GM21825 (cell line): ENCODE measurements around the gene MYLK.
"Not testable (repeated sequence)": the region's sequence is repeated elsewhere in the genome, so short reads cannot be mapped to it uniquely, and the experiment has no call there.

Experiments used
- ATAC-seq: cut with Tn5 transposase; IDR thresholded peaks from one replicate; pipeline ENCODE4 v1.9.1; 2021; ENCODE audit warnings: mild to moderate bottlenecking, moderate library complexity; ENCODE audit not compliant: unreplicated experiment

MYLK gene

DNA sequence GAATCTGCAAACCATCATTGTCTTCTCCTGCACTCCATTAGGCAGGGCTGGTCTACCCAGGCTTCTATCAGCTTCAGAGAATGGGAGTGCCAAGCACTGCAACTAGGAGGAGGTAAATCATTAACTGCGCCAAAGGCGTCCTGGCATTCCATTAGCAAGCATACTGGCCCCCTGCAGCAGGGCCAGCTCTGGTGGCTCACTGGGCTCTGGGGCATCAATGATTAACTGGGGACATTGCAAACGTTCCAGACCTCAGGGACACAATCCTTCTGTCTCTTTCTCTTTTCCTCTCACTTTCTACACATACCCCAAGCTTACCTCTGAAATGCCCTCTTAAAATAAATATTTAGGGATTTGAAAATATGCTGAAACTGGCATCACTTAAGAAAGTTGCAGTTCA is 129.0 kb downstream of the MYLK start:
- no peak for ATAC-seq

DNA sequence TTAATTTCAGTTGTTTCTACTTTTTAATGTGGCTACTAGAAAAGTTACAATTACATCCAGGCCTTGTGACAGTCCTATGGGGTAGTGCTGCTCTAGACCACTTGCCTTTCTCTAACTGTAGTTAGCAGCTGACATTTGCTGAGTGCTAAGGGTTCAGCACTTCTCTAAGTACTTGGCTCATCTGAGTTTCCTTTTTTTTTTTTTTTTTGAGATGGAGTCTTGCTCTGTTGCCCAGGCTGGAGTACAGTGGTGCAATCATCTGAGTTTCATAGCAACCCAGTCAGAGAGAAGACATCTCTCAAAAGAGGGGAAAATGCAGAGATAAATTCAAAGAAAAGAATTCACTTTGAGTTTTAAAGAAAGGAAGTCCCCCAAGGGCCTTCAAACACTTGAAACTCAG is 130.8 kb downstream of the MYLK start:
- no peak for ATAC-seq

DNA sequence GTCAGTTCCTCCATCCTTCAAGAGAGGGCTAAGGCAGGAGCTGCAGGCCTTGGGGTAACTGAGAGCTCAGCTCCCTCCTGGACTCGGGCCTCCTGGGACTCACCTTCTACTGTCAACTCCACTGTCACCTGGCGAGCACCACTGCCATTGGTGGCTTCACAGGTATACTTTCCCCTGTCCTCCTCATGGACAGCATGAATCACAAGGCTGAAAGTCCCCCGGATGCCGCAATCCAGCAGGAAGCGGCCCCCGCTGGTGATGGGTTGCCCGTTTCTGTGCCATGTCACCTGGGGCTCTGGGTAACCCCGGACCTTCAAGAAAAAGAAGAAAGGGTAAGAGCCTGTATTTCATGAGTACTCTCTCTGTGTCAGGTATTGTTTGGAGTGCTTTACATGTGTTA is 131.9 kb downstream of the MYLK start:
- no peak for ATAC-seq

DNA sequence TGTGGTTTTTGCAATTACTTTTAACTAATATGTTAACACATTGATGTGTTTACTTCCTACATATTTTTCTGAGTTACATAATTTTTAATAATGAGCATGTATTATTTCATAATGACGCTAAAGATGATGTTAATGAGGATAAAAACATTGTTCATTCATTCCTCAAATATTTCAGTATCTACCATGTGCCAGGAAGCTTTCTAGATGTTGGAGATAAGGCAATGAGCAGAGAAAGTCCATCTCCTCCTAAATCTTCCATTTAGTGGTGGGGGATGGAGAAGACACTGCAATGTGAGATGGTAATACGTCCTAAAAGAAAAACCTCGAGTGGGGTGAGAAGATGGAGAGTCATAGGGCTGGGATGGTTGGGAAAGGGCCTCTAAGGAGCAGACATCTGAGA is 132.7 kb downstream of the MYLK start:
- no peak for ATAC-seq

DNA sequence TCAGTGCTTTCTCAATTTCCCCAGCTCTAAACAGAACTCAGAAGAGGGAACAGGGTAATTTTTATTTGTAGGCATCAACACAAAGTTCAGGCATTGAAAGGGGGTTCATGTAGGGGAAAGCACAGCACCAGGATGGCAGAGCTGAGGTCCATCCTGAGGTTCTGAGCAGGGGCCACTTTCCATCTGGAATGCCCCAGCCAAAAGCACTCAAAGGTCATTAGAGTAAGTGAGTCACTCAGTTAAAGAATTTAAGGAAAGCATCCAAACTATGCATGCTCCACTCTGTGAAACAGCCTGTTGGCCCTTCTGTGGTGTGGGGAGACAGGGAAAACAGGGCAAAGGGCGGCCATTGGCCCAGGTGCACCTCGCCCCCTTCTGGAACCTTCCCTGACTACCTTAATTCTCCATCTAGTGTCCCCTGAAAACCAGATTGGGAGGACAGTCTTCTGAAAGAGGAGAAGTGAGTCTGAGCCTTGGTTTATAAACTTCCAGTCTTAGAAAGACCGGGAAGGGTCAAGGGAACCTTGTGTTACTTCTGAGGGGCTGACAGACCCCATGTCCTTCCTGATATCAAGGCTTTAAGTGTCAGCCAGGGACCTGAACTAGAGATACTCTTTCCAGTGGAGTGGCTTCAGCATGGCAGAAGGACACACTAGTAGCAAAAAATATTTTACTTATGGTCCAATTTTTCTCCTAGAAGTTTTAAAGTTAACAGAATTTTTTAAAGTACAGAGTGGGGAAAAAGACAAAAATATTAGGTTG is 133.3 kb downstream of the MYLK start:
- ATAC-seq: no peak

DNA sequence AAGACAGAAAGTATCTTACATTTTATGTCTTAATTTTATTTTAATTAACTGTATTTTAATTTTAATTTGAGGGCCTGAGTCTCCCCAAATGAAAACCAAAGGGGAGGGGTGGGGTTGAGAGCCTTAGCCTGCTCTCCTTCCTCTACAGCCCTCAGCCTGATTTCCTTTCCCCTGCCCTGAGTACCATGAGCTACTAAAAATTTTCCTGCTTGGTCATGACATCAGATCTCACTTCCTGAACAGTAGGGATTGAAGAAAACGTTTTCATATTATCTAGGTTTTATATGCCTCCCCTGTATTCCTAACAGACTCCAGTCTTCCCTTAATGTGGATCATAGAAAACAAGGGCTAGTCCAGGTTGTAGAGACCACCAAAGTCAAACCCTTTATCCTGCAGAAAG is 133.9 kb downstream of the MYLK start:
- no peak for ATAC-seq

DNA sequence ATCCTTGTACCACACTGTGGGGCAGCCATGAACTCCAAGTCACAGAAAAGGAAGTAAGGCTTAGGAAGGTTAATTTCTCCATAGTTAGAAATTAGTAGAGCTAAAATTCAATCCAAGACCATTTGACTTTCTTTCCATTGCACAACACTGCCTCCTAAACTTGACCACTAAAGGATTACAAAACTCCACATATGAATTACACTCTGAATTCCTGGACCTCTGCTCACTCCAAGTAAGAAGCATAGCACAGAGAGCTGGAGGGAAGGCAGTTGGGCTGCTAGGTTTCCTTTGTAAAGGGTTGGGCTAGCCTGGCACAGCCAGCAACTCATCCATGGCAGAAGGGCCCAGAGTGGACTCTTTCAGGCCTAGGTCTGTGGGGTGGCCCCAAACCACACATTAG is 134.4 kb downstream of the MYLK start:
- ATAC-seq: no peak

DNA sequence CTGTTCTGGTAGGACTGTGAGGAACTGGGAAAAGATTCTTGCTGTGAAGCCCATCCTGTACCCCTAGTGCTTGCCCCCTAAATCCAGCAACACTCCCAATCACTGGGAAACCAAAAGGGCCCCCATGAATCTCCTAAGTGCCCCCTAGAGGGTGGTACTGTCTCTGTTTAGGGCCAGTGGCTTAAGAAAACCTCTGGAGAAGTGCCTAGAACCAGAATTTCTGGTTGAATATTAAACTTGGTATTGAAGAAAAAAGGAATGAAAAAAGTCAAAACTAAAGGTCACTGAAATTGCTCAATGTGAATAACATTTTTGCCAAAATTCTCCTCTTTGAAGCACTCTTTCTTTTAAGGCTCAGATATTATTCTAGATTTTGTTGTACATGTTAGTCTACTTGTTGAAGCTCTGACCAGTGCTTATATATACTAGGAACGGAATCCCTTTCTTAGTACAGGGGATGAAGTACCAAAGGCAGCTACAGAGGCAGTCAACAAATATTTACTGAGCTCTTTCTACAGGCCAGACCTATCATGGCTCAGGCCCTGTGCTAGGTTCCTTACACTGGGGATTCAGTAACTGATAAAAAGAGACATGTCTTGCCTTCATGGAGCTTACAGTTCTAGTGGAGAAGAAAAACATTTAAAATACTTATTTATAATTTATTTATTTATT is 138.8 kb downstream of the MYLK start:
- no peak for ATAC-seq

DNA sequence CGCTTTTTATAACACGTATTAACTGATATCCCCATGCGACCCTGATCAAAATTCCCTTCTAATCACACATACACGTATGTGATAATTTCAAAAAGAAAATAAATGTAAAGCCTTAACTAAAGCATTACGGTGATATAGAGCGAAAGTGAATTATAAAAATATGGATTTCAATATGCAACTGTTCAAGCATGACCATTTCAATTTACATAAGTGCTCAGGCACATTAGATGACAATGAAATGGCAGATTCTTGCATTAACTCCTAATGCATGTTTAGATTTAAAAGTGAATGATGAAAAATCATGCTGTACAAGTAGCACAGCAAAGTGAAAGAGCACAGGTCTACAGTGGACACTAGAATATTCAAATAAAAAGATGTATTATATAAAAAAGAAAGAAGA is 140.1 kb downstream of the MYLK start:
- ATAC-seq: no peak

DNA sequence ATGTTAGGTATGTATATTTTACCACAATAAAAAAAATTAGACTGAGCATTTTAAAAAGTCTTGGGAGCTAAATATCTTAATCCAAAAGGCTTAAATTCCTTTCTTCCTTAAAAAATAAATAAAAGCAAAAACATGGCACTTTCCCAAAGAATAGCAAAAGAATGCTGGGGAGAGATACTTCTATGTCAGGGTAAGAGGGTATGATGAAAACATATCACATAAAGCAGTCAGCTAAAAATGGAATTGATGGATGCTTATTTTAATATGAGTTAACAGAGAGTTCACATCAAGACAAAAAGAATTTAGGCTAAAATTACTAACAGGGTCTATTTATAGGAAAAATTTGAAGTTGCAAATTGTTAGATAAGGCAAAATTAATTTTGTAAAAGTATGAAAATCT is 141.0 kb downstream of the MYLK start:
- no peak for ATAC-seq

DNA sequence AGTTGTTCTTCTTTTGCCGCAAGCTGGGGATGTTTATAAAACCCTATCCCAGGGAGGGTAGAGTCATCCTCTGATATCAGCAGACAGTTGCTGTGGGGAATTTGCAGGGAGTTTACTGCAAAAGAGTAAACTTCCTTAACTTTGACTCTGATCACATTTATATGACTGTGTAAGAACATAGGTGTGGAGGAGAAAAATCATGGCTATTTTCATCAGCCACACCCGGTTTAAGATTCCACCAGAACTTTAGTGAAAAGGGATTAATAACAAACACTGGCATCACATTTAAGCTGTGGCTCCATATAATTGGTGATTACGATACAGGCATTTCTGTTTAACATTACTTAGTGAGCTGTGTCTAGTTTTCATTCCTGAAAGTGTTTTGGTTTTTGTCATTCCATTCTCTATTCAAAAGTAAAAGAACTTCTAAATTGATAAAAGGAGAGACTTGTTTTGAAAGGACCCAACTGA is 143.1 kb downstream of the MYLK start:
- no peak for ATAC-seq

DNA sequence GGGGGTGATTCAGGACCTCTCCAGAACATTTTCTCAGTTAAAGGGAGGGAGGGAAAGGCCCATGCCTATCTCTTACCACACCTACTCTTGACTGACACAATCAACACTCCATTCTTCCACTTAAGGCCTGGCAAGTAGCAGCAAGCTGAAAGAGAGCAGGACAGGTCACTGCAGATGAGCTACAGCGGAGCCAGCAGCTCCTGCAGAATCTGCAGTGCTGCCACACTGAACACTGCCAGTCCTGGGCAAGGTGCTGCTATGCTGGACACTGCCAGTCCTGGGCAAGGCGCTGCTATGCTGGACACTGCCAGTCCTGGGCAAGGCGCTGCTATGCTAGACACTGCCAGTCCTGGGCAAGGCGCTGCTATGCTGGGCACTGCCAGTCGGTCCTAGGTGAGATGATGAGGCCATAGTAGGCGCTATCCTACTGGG is 143.7 kb downstream of the MYLK start:
- ATAC-seq: no peak

DNA sequence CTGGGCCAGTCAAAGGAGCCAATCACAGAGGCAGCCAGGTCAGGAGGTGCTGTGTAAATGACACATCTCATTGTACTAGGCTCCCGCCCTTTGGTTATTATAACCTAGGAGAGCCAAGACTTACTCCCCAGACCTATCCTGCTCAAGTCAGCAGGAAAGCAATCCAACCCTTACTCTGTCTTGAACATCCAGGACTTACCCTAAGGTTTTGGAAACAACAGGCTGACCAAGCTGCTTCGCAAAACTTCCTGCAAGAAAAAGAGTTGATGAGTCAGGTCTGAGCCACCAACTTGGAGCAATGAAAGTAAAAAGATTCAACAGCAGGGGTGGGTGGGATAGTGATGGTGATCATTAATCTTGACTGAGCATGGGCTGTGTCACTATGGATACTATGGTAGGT is 144.4 kb downstream of the MYLK start:
- ATAC-seq: no peak

DNA sequence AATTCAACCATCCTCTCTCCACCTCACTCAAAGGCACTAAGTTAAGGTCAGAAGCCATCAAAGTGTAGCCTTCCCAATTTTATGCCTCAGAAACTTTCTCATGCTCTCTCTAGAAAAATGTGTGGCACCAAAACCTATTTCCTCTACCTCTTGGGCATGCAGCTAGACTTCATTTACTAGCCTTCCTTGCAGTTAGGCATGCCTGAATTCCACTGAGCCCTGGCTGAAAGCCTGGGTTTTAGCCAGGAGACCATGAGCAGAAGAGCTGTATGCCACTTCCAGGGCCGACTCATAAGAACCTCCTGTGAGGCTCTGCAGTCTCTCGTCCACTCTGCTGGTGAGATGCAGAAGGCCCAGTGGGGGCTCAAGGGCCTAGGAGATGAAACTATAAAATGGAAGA is 145.0 kb downstream of the MYLK start:
- no peak for ATAC-seq

DNA sequence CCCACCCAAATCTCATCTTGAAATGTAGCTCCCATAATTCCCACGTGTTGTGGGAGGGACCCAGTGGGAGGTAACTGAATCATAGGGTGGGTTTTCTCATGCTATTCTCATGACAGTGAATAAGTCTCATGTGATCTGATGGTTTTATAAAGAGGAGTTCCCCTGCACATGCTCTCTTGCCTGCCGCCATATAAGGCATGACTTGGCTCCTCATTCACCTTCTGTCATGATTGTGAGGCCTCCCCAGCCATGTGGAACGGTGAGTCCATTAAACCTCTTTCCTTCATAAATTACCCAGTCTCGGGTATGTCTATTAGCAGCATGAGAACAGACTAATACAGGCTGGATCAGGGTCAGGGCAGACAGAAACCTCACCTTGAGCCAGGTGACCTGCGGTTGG is 145.6 kb downstream of the MYLK start:
- not testable (repeated sequence) for ATAC-seq

DNA sequence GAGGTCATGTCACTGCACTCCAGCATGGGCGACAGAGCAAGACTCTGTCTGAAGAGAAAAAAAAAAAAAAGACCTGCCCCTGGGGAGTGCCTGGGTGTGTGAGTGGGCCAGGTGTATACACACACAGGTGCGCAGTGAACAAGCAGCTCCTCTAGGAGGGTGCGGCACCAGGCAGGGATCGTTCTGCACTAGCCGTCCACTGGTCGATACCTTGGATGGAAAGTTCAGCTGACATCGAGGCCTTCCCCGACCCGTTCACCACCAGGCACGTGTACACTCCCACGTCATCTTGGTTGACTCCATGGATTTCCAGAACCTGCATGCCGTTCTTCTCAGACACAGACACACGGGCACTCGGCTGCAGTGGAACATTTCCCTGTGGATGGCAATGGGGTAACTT is 147.0 kb downstream of the MYLK start:
- no peak for ATAC-seq

DNA sequence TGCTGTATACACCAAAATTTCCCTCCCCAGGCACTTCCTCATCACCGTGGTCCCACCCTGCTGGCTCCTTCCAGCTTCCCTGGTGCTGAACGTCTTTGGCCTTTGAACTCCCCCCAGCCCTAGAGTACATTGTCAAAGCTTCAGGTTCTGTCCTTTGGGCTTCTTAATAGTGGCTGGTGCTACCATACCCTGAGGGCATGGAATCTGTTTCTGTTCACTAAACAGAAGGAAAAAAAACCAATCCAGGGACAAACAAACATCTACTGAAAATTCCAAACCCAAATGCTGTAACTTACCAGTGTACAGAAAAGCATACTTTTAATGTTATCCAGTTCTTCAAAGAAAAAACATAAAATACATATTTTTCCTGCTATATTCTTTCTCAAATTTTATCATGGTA is 148.7 kb downstream of the MYLK start:
- no peak for ATAC-seq

DNA sequence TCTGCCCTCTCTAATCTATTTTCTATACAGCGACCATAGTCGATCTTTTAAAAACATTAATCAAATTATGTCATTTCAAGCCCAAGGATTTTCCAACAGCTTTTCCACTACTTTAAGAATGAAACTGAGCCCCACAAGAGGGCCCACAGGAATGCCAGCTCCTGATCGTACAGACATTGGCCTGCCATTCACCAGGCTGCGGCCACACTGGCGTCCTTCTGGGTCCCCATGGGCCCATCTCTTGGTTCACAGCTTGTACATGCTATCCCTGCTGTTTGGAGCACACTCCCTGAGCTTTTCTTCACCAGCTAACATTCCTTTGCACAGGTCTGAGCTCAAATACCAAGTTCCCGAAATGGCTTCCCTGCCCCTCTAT is 149.6 kb downstream of the MYLK start:
- ATAC-seq: no peak

DNA sequence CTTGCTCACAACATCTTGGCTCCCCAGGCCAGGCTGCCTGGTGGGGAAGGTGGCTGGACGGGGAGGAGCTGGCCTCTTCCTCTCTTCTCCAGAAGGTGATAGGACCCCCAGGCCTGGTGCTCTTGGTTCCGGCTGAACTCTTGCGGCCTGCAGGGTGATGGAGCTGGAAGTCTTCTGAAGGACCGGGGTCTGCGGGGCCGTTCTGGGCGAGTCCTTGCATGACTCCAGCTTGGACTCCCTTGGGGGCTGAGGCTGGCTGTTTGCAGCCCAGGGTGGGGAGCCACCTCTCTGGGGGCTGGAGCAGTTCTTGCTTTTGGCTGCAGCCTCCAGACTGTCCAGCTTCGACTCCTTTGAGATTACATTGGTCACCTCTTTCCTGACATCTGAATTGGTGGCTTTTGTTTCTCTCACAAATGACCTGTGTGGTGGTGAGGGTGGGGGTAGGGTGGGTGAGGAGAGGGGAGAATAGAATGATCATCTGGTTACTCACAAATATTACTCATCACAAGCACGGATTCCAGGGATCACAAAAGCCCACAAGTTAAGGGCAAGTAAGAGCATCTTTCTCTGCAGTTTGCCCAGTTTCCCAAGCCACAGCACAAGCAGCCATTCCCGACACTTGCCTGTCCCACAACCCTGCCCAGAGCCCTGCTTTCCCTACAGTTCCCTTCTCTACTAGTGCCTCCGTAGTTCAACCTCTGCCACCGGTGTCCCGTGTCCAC is 150.2 kb downstream of the MYLK start:
- no peak for ATAC-seq

DNA sequence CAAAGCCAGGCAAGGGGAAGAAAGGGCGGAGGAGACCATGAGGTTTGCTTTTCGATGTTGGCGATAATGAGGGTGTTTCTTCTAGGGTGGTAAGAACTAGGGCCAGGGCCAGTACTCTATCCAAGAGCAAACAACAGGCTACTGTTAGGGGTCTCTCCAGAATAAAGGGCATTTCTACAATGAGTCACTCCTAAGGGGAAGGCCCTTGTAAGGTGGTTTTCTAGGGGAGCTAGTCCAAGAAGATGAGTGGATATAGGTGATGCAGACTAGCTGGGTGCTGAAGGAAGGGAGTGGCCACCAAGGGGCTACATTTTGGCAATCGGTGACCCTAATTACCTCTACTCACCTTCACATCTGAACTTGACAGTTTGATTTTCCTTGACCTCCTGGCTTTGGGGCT is 150.8 kb downstream of the MYLK start:
- ATAC-seq: no peak

DNA sequence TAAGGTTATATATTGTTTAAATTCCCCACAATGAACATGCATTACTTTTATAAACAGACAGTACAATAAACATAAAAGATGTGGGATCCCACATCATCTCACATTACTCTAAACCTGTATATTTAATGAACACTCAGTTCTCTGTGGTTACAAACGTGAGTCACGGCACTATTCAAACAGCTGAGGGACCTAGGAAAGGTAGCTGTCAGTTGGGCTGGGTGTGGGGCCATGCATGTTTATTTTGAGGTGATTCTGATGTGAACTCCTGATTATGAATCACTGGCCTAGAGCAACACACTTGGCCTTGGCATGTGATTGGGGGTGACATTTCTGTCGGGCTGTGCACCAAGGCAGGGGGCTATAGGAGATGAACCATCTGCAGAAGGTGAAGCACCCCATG is 151.7 kb downstream of the MYLK start:
- ATAC-seq: no peak

DNA sequence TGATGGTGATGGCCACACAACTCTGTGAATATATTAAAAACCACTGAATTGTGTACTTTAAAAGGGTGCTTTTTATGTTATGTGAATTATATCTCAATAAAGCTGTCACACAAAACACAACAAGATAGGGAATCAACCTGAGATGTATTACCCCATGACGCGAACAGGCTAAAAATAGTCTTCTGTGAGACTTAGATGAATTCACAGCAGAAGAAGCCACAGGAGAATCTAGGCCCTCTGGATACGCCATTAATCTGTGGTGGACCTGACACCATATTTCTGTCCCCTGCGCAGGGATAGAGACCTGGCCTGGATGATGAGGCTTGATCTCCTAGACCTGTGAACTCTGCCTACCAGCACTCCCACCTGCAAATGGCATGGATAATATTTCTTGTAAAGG is 153.3 kb downstream of the MYLK start:
- no peak for ATAC-seq
